GM18499 (cell line): ENCODE measurements around the gene FOXP1.

Source experiments
- ATAC-seq: cut with Tn5 transposase; IDR thresholded peaks from one replicate; pipeline ENCODE4 v1.9.1; 2021; ENCODE audit warnings: moderate number of reproducible peaks; ENCODE audit not compliant: insufficient read depth, unreplicated experiment

The FOXP1 gene

GRCh38 chr3:71318458-71318827 lies 265.1 kb downstream of the FOXP1 start:
- no peak for ATAC-seq

- no peak for ATAC-seq
Observed at GRCh38 chr3:71317749-71318457, 265.6 kb downstream of the FOXP1 start.

GRCh38 chr3:71317140-71317539 lies 266.4 kb downstream of the FOXP1 start:
- no peak for ATAC-seq

- ATAC-seq = no peak
Observed at GRCh38 chr3:71316066-71316777, 267.3 kb downstream of the FOXP1 start.

GRCh38 chr3:71315431-71315830 lies 268.1 kb downstream of the FOXP1 start:
- no peak for ATAC-seq

- no peak for ATAC-seq
Observed at GRCh38 chr3:71313844-71314243, 269.7 kb downstream of the FOXP1 start.

GRCh38 chr3:71312461-71312860 lies 271.1 kb downstream of the FOXP1 start:
- no peak for ATAC-seq

- ATAC-seq = no peak
Observed at GRCh38 chr3:71311661-71312046, 271.9 kb downstream of the FOXP1 start.

GRCh38 chr3:71310980-71311660 lies 272.4 kb downstream of the FOXP1 start:
- ATAC-seq = no peak

- no peak for ATAC-seq
Observed at GRCh38 chr3:71310359-71310979, 273.1 kb downstream of the FOXP1 start.

- no peak for ATAC-seq
Observed at GRCh38 chr3:71309886-71310285, 273.6 kb downstream of the FOXP1 start.

GRCh38 chr3:71309342-71309741 lies 274.2 kb downstream of the FOXP1 start:
- ATAC-seq = no peak

GRCh38 chr3:71308836-71309235 lies 274.7 kb downstream of the FOXP1 start:
- no peak for ATAC-seq

GRCh38 chr3:71307991-71308697 lies 275.4 kb downstream of the FOXP1 start:
- ATAC-seq = no peak

- no peak for ATAC-seq
Observed at GRCh38 chr3:71305231-71306206, 278.0 kb downstream of the FOXP1 start.

GRCh38 chr3:71304684-71305083 lies 278.8 kb downstream of the FOXP1 start:
- no peak for ATAC-seq

GRCh38 chr3:71304247-71304646 lies 279.3 kb downstream of the FOXP1 start:
- ATAC-seq = no peak

- ATAC-seq = no peak
Observed at GRCh38 chr3:71303627-71304200, 279.8 kb downstream of the FOXP1 start.

- no peak for ATAC-seq
Observed at GRCh38 chr3:71302604-71303003, 280.9 kb downstream of the FOXP1 start.
